ENCODE data around the gene ZNF185.
"Not testable (repeated sequence)": the region's sequence is repeated elsewhere in the genome, so short reads cannot be mapped to it uniquely, and the experiment has no call there.

ZNF185 gene

DNA sequence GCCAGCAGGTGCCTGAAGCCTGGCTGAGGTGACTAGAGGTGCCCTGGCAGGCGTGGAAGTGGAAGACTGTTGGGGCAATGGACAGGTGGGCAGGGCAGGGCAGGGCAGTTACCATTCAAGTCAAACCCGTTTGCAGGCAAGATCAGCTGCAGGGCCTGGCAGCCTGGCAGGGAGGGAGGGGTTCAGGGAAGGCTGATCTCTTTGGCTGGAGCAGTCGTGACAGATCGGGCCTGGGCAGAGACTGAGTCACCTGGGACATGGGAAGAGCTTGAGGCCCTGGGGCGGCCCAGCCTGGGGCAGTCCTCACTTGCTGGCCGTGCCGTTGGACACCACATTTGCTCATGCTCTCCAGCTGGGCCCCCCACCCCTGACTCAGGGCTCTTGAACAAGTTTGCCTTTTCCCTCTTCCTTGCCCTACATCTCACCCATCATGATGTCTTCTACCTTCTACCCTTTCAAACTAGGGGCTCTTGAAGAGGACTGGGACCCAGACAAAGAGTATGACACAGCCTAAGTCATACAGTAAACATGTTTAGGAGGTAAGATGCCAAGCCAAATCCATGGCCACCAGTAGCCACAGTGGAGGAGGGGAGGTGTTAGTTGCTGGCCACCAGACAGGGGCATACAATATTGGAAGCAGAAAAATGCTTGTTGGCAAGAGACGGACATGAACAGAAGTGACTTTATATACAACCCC is 2.0 kb upstream of the ZNF185 start:
- no peak for DNase-seq

DNA sequence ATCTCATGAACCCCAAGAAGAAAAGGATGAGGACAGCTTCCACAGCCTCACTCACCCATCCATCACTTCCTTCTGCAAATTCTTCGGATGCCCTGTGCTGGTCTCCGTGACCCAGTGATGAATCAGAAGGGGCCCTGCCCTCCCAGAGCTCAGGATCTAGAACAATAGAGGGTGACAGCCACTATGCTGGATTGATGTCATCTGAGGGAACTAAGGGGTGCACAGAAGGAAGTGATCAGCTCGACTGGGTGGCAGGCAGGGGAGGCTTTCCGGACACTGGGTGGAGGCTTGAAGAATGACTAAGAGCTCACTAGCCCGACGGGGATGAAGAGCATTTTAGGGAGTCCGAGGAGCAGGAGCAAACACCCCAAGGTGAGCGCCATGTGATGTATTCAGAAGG is 1.4 kb upstream of the ZNF185 start:
- no peak for DNase-seq

DNA sequence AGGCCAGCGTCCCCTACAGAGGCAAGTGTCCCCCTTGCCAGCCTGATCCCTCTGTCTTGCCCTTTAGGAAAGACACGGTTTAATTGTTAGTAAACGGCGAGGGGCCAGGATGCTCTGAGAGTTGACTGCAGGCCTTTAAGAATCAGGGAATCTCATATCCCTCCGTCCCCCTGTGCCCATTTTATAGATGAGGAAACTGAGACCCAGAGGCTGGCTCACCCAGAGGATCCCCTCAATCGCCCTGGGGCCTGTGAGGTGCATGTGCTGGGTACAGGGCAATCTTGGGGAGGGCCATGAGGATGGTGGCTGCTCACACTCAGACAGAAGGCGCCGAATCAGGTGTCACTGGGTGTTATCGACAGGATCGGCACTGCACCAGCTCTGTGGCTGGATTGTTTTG is 575 bp downstream of the ZNF185 start:
- DNase-seq: no peak

DNA sequence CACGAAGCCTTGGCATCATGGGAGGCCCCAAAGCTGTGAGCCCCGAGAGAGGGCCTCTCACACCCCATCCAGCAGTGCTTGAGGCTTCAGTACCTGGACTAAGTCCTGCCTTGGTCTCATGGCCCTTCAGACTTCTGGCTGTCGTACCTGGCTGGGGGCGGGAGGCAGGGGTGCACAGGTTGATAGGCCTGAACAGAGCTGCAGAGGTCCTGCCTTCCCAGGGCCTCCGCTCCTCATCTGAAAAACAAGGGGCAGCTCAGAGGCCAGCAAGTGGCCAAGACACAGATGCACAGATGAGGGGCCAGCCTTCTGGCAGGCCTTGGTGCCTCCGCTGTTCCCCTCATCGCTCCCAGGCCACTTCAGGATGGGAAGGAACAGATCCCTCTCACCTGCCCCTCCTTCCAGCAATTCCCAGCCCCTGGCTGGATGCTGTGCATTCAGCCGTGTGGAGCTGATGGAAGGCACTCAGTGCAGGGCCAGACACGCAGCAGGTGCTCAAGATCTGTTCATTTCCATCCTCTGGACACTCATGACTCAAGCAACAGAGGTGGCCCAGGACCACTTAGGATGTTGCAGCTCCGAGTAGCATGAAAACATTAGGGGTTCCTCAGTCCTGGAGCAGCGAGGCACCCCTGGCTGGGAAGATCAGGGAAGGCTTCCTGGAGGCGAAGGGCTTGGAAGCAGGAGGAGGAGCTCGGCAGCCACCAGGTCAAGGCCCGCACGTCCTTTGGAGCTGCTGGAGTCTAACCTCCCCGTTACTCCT is 1.4 kb downstream of the ZNF185 start:
- no peak for DNase-seq

DNA sequence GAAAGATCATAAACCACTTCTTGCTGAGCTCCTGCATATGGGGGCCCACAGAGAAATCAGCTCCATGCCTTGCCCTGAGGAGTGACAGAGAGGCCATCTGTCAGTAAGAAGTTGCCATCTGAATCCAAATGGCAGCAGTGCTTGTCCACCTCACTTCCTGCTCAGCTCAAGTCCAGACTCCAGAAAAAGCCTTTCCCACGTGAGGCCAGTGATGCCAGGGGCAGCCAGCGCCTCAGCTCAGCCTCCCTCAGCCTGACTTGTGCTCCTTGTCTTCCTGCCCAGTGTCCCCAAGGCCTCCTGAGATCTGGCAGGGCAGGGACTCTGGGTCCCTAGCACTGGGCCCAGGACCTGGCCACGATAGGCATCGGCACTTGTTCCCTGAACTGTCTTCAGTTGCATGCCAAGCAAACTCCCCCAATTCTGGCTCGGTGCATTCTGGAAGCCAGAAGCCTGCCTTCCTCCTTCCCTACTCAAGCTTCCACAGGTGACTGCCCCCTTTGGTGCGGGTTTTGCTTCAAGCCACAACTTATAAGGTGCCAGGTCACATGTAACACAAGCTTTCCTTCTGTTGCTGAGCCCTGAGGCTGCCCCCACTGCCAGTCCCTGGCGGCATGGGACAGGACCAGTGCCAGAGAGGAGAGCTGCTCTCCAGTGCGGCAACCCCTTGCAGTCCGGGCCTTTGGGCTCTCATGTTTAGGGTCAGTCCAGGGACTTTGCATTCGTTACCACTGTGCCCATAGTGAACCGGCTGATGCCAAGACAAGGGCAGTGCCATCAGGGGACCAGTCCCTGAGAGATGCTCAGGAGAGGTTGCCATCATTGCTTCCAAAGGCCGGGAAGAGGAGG is 2.2 kb downstream of the ZNF185 start:
- DNase-seq: no peak

DNA sequence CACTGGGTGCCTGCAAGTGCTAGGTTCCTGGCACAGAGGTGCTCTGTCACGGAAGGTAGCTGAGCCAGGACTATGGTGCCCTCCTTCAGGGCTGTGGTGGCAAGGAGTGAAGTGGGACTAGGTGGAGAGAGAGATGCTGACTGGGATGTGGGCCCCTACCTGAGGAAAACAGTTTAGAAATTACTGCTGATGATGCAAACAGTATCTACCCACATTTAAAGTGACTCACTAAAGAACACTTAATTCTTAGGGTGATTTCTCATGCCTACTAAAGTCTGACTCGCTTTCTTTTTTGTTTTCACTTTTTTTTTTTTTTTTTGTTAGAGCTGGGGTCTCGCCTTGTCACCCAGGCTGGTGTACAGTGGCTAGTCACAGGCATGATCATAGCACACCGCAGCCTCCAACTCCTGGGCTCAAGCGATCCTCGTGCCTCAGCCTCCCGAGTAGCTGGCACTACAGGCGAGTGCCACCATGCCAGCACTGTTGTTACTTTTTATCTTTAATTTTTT is 3.1 kb downstream of the ZNF185 start:
- DNase-seq: no peak

DNA sequence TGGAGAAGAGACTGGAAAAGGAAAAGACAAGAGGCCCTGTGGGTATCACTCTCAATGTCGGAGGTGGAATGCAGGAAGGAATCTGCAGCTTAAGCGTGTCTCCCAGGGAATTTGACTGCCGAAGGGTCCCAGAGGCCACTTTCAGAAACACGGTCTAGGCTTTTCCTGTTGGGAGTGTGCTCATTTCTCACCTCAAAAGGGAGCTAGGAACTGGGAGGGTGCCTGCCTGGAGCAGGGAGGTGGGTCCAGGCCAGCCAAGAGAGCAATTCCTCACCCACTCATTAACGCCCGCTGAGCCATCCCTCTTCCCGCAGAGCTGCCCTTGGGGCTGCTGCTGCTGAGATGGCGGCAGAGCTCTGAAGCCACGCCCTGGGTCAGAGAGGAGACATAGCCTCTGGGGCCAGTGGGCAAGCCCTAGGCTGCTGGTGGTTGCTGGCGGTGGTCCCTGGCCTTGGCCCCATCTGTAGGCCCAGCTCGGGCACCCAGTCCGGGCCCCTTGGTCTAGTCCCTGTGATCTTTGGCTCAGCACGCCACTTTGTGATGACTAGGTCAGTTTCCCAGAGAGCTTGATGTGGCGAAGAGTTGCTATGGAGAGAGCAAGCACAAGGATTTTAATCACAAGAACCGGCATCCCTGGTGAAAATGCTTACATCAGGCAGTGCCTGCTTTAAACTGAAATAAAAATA is 4.1 kb downstream of the ZNF185 start:
- no peak for DNase-seq

DNA sequence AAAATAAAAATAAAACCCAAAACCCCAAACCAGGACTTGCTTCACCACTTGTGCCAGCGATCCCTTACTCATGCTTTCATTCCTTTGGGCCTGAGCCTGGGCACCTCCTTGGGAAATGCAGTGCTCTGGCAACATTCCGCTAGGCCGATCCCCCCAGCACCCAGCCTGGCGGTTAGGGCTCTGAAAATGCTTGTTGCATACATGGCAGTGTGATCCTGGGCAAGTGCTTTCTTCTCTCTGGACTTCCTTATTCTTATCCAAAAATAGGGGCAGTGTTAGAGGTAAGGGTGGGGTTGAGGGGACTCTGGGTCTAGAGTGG is 4.6 kb downstream of the ZNF185 start:
- no peak for DNase-seq

DNA sequence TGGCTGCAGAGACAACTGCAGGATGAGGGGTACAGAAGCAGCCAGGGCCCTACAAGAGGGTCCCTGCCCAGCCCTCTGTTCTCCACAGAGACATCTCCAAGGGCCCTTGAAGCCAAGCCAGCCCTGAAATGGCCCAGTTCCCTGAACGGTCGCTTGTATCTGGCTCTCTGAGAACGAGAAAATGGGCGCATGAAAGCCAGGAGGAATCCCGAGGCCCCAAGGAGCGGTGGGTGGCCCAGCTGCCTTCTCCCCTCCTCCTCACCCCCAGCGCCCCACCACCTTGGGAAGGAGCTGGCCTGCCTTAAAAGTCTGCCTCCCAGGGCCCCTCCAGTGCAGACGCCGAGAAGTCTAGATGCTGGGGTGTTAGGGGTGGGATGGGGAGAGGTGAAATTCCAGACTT is 5.7 kb downstream of the ZNF185 start:
- DNase-seq: no peak

DNA sequence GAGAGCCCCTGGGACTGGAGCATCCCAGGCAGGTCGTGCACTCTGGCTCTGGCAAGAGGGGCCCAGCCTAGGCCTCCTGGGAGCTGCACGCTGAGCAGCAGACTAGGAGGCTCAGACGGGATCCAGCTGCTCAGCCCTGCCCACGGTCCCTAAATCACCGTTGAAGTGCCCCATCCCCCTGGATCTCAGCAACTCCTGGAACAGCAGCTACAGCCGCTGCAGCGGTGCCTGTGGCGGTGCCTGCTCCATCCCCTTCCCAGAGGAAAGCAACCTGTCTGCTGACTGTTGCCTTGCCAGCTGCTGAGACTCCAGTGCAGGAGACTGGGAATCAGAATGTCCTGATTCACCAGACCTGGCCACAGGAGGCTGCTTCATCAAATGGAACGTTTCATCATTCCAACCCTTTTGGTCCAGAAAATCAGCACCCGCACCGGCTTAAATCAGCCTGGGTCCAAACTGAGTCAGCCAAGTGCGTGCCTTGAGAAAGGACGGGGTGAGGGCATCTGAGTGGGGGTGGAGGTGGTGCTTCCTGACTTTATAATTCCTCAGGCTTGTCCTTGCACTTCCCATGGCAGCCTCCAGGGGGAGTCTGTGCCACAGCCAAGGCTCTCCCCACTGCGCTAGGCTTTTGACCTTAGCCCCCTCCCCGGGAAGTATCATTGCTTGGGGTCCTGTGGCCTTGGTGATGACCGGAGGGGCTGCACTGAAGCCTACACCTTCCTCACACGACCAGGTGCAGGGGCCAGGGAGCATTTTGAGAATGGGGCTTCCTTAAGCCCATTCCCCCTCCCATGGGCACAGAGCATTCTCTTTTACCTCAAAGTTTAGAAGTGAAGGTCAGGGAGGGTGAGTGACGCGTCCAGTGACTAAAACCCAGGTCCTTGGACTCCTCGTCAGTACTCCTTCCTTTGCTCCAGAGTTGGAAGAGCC is 6.5 kb downstream of the ZNF185 start:
- DNase-seq: peak; percentile 57

DNA sequence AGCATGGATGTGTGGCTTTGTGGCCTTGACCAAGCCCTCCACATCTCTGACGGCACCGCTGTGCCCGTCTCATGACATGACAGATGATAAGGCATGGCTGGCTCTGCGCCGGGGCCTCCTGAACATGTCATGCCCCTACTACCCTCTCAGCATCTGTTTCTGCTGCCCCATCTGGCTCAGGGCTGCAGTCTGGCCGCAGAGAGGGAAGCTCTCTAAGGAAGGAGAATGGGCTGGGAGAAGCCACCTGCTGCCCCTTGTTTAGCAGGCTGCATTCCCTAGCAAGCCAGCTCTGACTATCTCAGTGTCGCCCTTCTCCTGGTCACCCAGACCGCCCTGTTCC is 7.2 kb downstream of the ZNF185 start:
- no peak for DNase-seq

DNA sequence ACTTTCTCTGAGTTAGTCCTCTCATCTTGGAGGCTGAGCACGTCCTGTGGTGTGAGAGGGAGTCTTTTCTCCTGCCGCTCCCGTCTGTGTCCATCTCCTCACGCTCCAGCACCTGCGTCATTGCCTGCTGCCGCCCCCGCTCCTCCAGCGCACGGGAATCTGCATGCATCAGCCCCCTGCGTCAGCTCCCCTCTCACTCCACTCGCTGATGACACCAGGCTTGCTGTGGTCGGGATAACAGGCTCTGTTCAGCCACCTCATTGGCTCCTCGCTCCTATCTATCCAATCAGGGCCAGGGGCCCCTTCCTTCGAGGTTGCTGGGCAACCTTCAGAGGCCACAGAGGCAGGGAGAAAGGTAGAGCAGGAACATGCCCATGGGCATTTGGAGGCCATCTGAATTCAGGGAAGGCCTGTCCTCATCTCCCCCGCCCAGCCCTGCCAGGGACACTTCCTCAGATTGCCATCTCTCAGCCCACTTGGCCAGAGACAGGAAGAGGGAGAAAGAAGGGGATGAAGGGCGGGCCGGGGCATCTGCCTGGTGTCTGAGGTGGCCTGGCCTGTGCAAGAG is 9.3 kb downstream of the ZNF185 start:
- no peak for DNase-seq

DNA sequence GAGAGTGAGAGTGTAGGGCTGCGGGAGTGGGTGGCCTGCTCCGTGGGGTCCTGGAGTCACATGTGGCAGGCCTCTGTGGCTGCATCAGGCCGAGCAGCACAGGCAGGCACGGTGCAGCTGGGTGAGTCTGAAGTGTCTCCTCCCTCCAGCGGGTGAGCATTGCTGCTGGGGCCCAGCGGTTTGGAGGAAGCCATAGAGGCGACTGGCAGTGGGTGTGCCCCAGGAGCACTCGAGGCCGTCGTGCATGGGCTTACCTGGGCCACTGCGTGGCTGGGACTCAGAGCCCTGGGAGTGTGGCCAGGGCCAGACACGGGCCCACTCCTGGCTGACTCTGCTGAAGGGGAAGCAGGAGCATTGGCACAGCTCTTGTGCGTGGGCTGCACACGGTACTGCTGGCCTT is 10.6 kb downstream of the ZNF185 start:
- no peak for DNase-seq

DNA sequence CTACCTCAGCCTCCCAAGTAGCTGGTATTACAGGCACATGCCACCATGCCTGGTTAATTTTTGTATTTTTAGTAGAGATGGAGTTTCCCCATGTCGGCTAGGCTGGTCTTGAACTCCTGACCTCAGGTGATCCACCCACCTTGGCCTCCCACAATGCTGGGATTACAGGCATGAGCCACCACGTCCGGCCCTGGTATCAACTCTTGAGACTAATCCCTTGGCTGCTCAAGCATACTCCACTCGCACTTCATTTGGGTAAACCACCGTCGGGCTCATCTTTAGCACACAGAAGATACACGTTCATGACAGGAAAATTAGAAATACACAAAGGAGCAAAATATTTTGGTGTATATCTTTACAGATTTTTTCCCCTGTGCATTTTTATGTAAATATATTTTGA is 12.2 kb downstream of the ZNF185 start:
- DNase-seq: not testable (repeated sequence)

DNA sequence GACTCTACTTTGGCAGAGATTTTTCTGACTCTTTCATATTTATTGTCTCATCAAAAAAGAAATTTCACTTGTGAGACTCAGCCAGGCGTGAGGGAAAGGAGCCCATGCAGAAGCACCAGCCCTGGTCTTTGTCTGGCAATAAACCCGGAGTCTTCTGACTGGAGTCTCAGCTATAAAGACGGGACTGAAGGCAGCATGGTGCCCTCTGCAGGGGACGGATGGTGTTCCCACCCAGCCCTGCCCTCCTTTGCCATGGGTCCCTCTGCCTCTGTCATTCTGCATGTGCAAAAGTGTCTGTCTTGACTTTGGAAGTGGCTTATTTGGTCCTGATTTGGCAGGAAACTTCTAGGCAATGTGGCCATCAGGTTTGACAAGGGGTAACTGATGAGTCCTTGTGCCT is 14.2 kb downstream of the ZNF185 start:
- no peak for DNase-seq

DNA sequence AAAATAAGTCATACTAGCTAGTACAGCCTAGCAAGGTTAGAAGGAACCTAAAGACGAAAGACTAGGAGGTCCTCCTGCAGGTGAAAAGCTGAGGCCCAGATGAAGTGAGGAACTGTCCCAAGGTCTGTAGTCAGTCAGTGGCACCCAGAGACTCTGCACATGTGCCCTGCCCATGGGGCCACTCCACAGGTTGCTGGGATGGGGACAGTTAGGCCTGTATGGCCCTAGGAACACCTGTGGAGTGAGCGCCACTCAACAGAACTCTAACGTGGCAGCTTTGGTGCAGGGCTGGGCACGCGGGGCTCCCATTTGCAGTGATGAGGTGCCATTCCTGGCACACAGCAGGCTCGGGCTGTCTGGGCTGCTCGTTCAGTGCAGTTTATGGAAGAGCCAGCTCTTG is 14.8 kb downstream of the ZNF185 start:
- no peak for DNase-seq

DNA sequence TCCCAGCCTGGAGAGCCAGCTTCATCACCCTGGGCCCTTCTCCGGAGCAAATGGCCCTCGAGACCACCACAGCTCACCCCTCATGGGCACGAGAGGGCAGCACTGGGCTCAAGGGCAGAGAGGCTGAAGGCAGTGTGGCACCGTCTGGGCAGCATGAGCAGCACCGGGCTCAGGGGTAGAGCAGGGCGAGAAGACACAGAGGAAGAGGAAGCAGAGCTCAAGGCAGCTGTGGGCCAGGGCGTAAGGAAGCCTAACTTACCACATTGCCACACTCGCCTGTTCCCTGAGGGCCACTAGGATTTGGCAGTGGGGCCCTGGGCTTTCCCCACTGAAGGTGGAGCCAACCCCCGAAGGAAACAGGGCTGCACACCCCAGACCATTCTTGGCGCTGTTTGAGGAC is 15.5 kb downstream of the ZNF185 start:
- DNase-seq: no peak

DNA sequence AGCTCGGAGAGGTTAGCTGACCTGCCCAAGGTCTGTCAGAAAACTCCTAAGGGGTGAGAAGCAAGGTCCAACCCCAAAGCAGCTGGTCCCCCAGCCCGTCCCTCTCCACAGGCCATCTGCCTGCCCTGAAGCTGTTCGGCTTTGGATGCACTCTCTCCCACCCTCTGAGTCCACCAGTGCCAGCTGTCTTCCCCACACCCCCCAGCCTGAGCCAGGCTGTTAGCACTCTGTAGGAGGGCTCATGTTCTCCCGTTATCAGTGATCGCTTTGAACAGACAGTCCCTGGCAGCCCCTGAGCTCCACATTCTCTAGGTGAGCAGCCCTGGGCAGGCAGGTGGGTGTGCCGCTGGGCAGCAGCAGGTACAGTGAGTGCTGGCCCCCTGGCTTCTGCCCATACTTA is 16.0 kb downstream of the ZNF185 start:
- DNase-seq: no peak

DNA sequence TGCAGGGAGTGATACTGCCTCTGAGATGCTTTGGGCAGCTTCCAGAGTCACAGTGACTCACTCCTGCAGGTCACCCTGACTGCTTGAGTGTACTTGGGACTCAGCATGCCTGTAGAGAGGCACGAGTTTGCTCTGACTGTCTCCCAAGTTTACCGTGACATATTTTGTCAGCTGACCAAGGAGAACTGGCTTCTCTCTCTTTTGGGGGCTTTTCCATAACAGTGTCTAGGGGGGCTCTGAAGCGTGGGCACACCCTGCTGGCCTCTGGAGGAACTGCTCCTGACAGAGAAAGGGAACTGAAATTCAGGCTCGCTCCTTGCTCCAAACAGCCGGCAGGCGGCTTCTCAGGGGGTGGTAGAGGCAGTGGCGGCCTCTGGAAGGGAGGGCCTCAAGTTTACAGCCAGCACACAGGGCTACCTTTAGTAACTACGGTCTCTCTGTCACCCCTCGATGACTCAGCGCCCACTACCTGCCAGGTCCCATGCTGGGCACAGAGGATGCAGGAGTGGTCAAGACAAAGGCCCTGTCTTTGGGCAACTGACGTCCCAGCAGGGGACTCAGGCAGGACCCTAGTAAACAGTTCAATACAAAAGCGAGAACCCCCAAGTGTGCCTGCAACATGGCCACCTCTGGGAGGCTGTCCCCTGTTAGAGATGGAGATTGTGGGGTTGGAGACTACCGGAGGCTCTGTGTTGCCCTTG is 17.8 kb downstream of the ZNF185 start:
- peak; percentile 35 for DNase-seq

DNA sequence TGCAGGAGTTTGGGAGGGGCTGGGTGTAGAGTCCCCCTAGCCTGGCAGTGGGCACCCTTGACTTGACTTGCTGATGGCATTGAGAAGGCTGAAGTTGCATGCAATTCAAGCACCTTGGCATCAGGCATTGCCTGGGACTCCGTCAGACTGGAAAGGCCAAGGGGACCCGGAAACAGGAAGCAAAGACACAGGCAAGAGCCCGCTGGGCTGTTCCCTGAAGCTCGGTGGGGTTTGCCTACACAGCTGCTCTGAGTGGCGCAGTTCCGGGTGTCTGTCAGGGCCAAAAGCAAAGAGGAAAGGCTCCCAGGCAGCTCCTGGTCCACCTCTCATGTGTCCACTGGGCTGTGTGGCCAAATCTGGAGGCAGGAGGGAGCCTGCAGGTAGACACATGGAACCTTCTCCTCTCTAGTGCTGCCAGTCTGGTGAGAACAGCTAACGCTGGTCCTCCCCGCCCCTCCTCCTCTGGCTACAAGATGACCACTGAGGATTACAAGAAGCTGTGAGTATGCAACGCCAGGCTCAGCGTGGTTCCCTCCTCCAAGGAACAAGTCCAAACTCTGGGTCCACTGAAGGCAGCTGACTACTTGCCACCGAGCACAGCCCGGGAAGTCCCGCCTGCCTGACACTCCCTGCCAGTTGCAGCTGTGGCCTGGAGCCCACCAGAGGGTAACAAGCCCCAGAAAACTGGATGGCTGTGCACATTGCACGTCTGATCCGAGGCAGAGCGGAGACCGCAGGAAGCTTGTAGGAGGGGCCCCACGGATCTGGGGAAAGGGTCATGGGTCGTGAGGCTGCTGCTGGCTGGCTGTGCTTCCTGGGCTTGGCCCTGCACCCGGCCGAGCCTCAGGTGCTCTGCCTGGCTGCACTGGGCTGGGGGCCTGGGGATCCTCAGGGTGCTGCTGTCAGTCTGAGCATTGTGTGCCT is 20.1 kb downstream of the ZNF185 start:
- no peak for DNase-seq
